C4-2B (cell line): Measurements from ENCODE around the gene DCDC2C.

Experiments used
- H3K27ac ChIP-seq: fragments of 450-650 bp; 2 replicates; pipeline ENCODE4 v1.5.1; 2017
- CTCF ChIP-seq: fragments of 450-650 bp; conservative IDR thresholded peaks from 2 replicates; pipeline ENCODE4 v1.5.1; 2017; ENCODE audit warnings: mild to moderate bottlenecking
- ZFX ChIP-seq: fragments of 450-650 bp; IDR thresholded peaks from 2 replicates; pipeline ENCODE4 v1.6.1; 2017

DCDC2C gene

GRCh38 chr2:3703236-3703756 is at the start of gene DCDC2C:
Gene DCDC2C, plus strand, starts transcription at chr2:3703575. Its CDS starts 177 bp downstream, at chr2:3703752.
- TF ChIP-seq CTCF (no peak), ZFX (no peak)
- no peak within 1 kb of the TSS for H3K27ac ChIP-seq

- TF ChIP-seq CTCF (no peak), ZFX (no peak)
- no peak overlapping the region for H3K27ac ChIP-seq
Observed at GRCh38 chr2:3654011-3654410, 49.4 kb upstream of the DCDC2C start.

- TF ChIP-seq ZFX (no peak), CTCF (no peak)
- H3K27ac ChIP-seq: no peak overlapping the region
Observed at GRCh38 chr2:3654531-3655225, 48.7 kb upstream of the DCDC2C start.

GRCh38 chr2:3655871-3656761 is 47.3 kb upstream of the DCDC2C start:
- H3K27ac ChIP-seq: no peak overlapping the region
- TF ChIP-seq CTCF: no peak
- TF ChIP-seq ZFX: no peak

GRCh38 chr2:3656762-3657721 is 46.3 kb upstream of the DCDC2C start:
- no peak overlapping the region for H3K27ac ChIP-seq
- TF ChIP-seq ZFX (no peak), CTCF (no peak)

- no peak for TF ChIP-seq CTCF
- TF ChIP-seq ZFX: no peak
- H3K27ac ChIP-seq: no peak within 1 kb of the TSS
Observed at GRCh38 chr2:3657881-3658280, 45.5 kb upstream of the DCDC2C start, which contains the start of gene ALLC. Gene ALLC, plus strand, starts transcription at chr2:3658200. Its CDS starts 12,958 bp downstream, at chr2:3671158.
